Right lobe of liver (tissue), 4 donors: ENCODE data around the gene LASP1.

ENCODE experiments used
- POLR2A ChIP-seq: fragments of 450-650 bp; IDR thresholded peaks from one replicate; pipeline ENCODE4 v1.6.1; 2017; ENCODE audit warnings: antibody characterized with exemption, mild to moderate bottlenecking
- TF ChIP-seq, protein P1 (sequence below), 4 donors: fragments of 200-600 bp in 3 of 4; fragments of 450-650 bp in 1 of 4; IDR thresholded peaks; one replicate each; pipeline versions ENCODE4 v1.5.1 to v1.8.0; 2016 to 2022; ENCODE audit warnings: antibody characterized with exemption in 4 of 4, mild to moderate bottlenecking in 2 of 4
- donor health status: DM: no; HTN: no; CAD: no.
- donor health status: DM: no; HTN: no; CAD: no.
- donor health status: DM: no; HTN: yes; CAD: no.

- TF ChIP-seq, protein P1, sequence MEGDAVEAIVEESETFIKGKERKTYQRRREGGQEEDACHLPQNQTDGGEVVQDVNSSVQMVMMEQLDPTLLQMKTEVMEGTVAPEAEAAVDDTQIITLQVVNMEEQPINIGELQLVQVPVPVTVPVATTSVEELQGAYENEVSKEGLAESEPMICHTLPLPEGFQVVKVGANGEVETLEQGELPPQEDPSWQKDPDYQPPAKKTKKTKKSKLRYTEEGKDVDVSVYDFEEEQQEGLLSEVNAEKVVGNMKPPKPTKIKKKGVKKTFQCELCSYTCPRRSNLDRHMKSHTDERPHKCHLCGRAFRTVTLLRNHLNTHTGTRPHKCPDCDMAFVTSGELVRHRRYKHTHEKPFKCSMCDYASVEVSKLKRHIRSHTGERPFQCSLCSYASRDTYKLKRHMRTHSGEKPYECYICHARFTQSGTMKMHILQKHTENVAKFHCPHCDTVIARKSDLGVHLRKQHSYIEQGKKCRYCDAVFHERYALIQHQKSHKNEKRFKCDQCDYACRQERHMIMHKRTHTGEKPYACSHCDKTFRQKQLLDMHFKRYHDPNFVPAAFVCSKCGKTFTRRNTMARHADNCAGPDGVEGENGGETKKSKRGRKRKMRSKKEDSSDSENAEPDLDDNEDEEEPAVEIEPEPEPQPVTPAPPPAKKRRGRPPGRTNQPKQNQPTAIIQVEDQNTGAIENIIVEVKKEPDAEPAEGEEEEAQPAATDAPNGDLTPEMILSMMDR (IDR thresholded peaks at IDR 0.05), result no peak
- no peak for TF ChIP-seq POLR2A
Measured at GRCh38 chr17:38903404-38903803, 33.5 kb downstream of the LASP1 start.
